ENCODE results near the gene KLHL35. TPM values are rescaled to one million over a fixed set of nuclear protein-coding genes. Genes with fewer than 3 reads are reported as not detected.

The KLHL35 gene
- total and polyA plus RNA-seq, 2 donors (not counting 1 experiment from before 2014, with no cell fraction given), result 0.42 to 1.3 TPM

GRCh38 chr11:75384438-75385080 lies 48.4 kb downstream of the KLHL35 start:
- Histone ChIP-seq H3K27ac (ENCODE audit: insufficient read depth, low read length) (no peak overlapping the region), H3K9ac (ENCODE audit: insufficient read depth, low read length) (no peak overlapping the region), H3K36me3 (ENCODE audit: control insufficient read depth, insufficient read depth, low read length) (no peaks in the 10 kb centered on the region), H4K20me1 (ENCODE audit: control insufficient read depth, extremely low read depth, insufficient read depth, low read length) (no peaks in the 10 kb centered on the region), H3K27me3 (ENCODE audit: control insufficient read depth, insufficient read depth, low read length) (no peaks in the 10 kb centered on the region), H3K9me3 (ENCODE audit: control insufficient read depth, insufficient read depth, low read depth, low read length) (no peaks in the 10 kb centered on the region), H3K4me2 (ENCODE audit: extremely low read depth, insufficient read depth, low read length) (peak overlapping the region; percentile 71), H2AFZ (ENCODE audit: low read length) (peak overlapping the region; percentile 46), H3K4me1 (ENCODE audit: control insufficient read depth, extremely low read depth, insufficient read depth, low read length) (peaks cover 2% of the 10 kb centered on the region), H3K79me2 (ENCODE audit: control insufficient read depth, insufficient read depth, low read length) (no peaks in the 10 kb centered on the region), H3K4me3 (replicated peaks in 1 of 4; ENCODE audit: control extremely low read depth in 1 of 4, insufficient read depth in 1 of 4, low read depth in 3 of 4, low read length in 4 of 4) (no peak overlapping the region)
- TF ChIP-seq EZH2 (IDR thresholded peaks at IDR 0.05; ENCODE audit: low read length, missing control alignments) (no peak), CTCF (conservative IDR thresholded peaks at IDR 0.05 in 1 of 2, IDR thresholded peaks at IDR 0.05 in 1 of 2; ENCODE audit: low read depth in 1 of 2, low read length in 2 of 2) (peak; percentile 96 to 97)
- peak; percentile 30 to 66 for DNase-seq (ENCODE audit: low read depth in 2 of 2)

- Histone ChIP-seq H2AFZ (ENCODE audit: low read length) (no peak overlapping the region), H3K79me2 (ENCODE audit: control insufficient read depth, insufficient read depth, low read length) (no peaks in the 10 kb centered on the region), H3K36me3 (ENCODE audit: control insufficient read depth, insufficient read depth, low read length) (no peaks in the 10 kb centered on the region), H3K4me2 (ENCODE audit: extremely low read depth, insufficient read depth, low read length) (no peak overlapping the region), H3K27me3 (ENCODE audit: control insufficient read depth, insufficient read depth, low read length) (no peaks in the 10 kb centered on the region), H3K4me3 (replicated peaks in 1 of 4; ENCODE audit: control extremely low read depth in 1 of 4, insufficient read depth in 1 of 4, low read depth in 3 of 4, low read length in 4 of 4) (no peak overlapping the region), H3K27ac (ENCODE audit: insufficient read depth, low read length) (no peak overlapping the region), H3K9me3 (ENCODE audit: control insufficient read depth, insufficient read depth, low read depth, low read length) (no peaks in the 10 kb centered on the region), H4K20me1 (ENCODE audit: control insufficient read depth, extremely low read depth, insufficient read depth, low read length) (no peaks in the 10 kb centered on the region), H3K9ac (ENCODE audit: insufficient read depth, low read length) (no peak overlapping the region), H3K4me1 (ENCODE audit: control insufficient read depth, extremely low read depth, insufficient read depth, low read length) (no peaks in the 10 kb centered on the region)
- no peak for DNase-seq (ENCODE audit: low read depth in 2 of 2)
- no peak for TF ChIP-seq EZH2 (IDR thresholded peaks at IDR 0.05; ENCODE audit: low read length, missing control alignments)
- no peak for TF ChIP-seq CTCF (conservative IDR thresholded peaks at IDR 0.05 in 1 of 2, IDR thresholded peaks at IDR 0.05 in 1 of 2; ENCODE audit: low read depth in 1 of 2, low read length in 2 of 2)
Measured at GRCh38 chr11:75383246-75383645, 49.8 kb downstream of the KLHL35 start.

GRCh38 chr11:75380716-75381420 lies 52.1 kb downstream of the KLHL35 start:
- H3K36me3 ChIP-seq (ENCODE audit: control insufficient read depth, insufficient read depth, low read length), result no peaks in the 10 kb centered on the region
- no peaks in the 10 kb centered on the region for H3K9me3 ChIP-seq (ENCODE audit: control insufficient read depth, insufficient read depth, low read depth, low read length)
- H3K4me3 ChIP-seq (replicated peaks in 1 of 4; ENCODE audit: control extremely low read depth in 1 of 4, insufficient read depth in 1 of 4, low read depth in 3 of 4, low read length in 4 of 4), result no peak overlapping the region
- H3K4me1 ChIP-seq (ENCODE audit: control insufficient read depth, extremely low read depth, insufficient read depth, low read length), result no peaks in the 10 kb centered on the region
- H3K27ac ChIP-seq (ENCODE audit: insufficient read depth, low read length), result no peak overlapping the region
- no peak for DNase-seq (ENCODE audit: low read depth in 2 of 2)
- no peaks in the 10 kb centered on the region for H4K20me1 ChIP-seq (ENCODE audit: control insufficient read depth, extremely low read depth, insufficient read depth, low read length)
- TF ChIP-seq CTCF (conservative IDR thresholded peaks at IDR 0.05 in 1 of 2, IDR thresholded peaks at IDR 0.05 in 1 of 2; ENCODE audit: low read depth in 1 of 2, low read length in 2 of 2), result no peak
- TF ChIP-seq EZH2 (IDR thresholded peaks at IDR 0.05; ENCODE audit: low read length, missing control alignments), result no peak
- no peaks in the 10 kb centered on the region for H3K79me2 ChIP-seq (ENCODE audit: control insufficient read depth, insufficient read depth, low read length)
- H2AFZ ChIP-seq (ENCODE audit: low read length), result no peak overlapping the region
- no peaks in the 10 kb centered on the region for H3K27me3 ChIP-seq (ENCODE audit: control insufficient read depth, insufficient read depth, low read length)
- H3K4me2 ChIP-seq (ENCODE audit: extremely low read depth, insufficient read depth, low read length), result no peak overlapping the region
- no peak overlapping the region for H3K9ac ChIP-seq (ENCODE audit: insufficient read depth, low read length)
